ENCODE measurements around the gene OR10C1.

OR10C1 gene

DNA sequence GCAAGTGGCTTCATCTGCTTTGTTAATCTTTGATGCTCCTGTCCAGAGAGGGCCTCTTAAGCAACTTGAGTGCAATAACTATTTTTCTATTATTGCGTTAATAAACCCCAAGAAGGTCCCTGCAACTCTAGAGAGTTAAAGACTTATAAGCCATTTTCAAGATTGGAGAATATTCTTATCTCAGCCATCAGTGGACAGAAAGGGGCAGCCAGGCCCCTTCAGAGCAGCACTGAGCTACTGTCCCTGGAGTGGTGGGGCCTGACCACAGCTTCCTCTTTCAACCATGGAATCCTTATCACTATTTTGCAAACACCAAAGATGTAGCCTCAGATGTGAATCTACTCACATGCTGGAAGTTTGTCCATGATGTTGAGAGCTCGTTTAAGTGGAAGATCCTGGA, 51.4 kb downstream of the OR10C1 start:
- Mint-ChIP-seq H3K4me3 (no peak overlapping the region), H3K27me3 (peaks cover 10% of the 10 kb centered on the region), H3K36me3 (no peaks in the 10 kb centered on the region), H3K4me1 (no peaks in the 10 kb centered on the region), H3K27ac (no peak overlapping the region), H3K9me3 (no peaks in the 10 kb centered on the region)

Measured in activated naive CD4-positive, alpha-beta T cell treated with anti-CD3 and anti-CD28 coated beads, Interleukin-2, amount 50 U/mL, for 24 hours (primary cell).